Neural progenitor cell (in vitro differentiated cells): ENCODE results near the gene NOS3.

Source experiments
- CTCF ChIP-seq: fragments of 200-600 bp; sonication (generic); IDR thresholded peaks from 2 replicates; pipeline ENCODE4 v1.5.1; 2017; ENCODE audit warnings: antibody characterized with exemption, mild to moderate bottlenecking
- EZH2 ChIP-seq: fragments of 200-600 bp; sonication (generic); IDR thresholded peaks from 2 replicates; pipeline ENCODE4 v1.6.1; 2017; ENCODE audit warnings: antibody characterized with exemption, mild to moderate bottlenecking, moderate library complexity

GRCh38 chr7:150941351-150942000, 49.3 kb upstream of the NOS3 start:
- TF ChIP-seq CTCF: no peak
- TF ChIP-seq EZH2: no peak
